Erythroblast (primary cell): ENCODE results near the gene ZNF438.

Experiments used
- GATA1 ChIP-seq: IDR thresholded peaks from 2 replicates; pipeline ENCODE4 v1.6.1; 2011; ENCODE audit warnings: low read depth, mild to moderate bottlenecking, control low read depth, low read length, moderate library complexity
- POLR2A ChIP-seq: IDR thresholded peaks from 2 replicates; pipeline ENCODE4 v1.6.1; 2011; ENCODE audit warnings: mild to moderate bottlenecking, low read length

GRCh38 chr10:31061941-31062340, 30.3 kb upstream of the ZNF438 start:
- TF ChIP-seq POLR2A (no peak), GATA1 (no peak)
